Muscle layer of colon (tissue), 2 donors: Measurements from ENCODE around the gene GAPVD1.

Experiments
- H3K27ac ChIP-seq: one replicate; pipeline ENCODE4 v1.7.0; 2013; ENCODE audit warnings: low read depth, mild to moderate bottlenecking, low read length, moderate library complexity
- H3K27me3 ChIP-seq, 2 donors: one replicate each; pipeline ENCODE4 v1.7.0; 2013; ENCODE audit warnings: low read length in 2 of 2, mild to moderate bottlenecking in 2 of 2; ENCODE audit not compliant: insufficient read depth in 2 of 2, control insufficient read depth in 1 of 2
- H3K36me3 ChIP-seq: one replicate; pipeline ENCODE4 v1.7.0; 2013; ENCODE audit warnings: mild to moderate bottlenecking, low read length; ENCODE audit not compliant: insufficient read depth
- H3K4me1 ChIP-seq: one replicate; pipeline ENCODE4 v1.7.0; 2013; ENCODE audit warnings: mild to moderate bottlenecking, low read length; ENCODE audit not compliant: insufficient read depth
- H3K4me3 ChIP-seq, 2 donors: one replicate each; pipeline ENCODE4 v1.7.0; 2013; ENCODE audit warnings: low read length in 2 of 2, low read depth in 1 of 2, mild to moderate bottlenecking in 1 of 2, moderate library complexity in 1 of 2
- H3K9ac ChIP-seq: one replicate; pipeline ENCODE4 v1.7.0; 2013; ENCODE audit warnings: low read length
- H3K9me3 ChIP-seq: one replicate; pipeline ENCODE4 v1.7.0; 2013; ENCODE audit warnings: mild to moderate bottlenecking, low read length
- donor health status: abdominal sarcoma.
- donor health status: Adenocarcinoma of cecum.

GAPVD1 gene

GRCh38 chr9:125239631-125240597 lies 21.7 kb upstream of the GAPVD1 start:
- H3K4me3 ChIP-seq, result peak overlapping the region; percentile 88 to 98
- peak overlapping the region; percentile 47 for H3K9ac ChIP-seq
- peaks cover 54% of the 10 kb centered on the region for H3K4me1 ChIP-seq
- no peaks in the 10 kb centered on the region for H3K27me3 ChIP-seq
- peak overlapping the region; percentile 88 for H3K27ac ChIP-seq
- H3K9me3 ChIP-seq, result no peaks in the 10 kb centered on the region
- peaks cover 45% of the 10 kb centered on the region for H3K36me3 ChIP-seq

DNA sequence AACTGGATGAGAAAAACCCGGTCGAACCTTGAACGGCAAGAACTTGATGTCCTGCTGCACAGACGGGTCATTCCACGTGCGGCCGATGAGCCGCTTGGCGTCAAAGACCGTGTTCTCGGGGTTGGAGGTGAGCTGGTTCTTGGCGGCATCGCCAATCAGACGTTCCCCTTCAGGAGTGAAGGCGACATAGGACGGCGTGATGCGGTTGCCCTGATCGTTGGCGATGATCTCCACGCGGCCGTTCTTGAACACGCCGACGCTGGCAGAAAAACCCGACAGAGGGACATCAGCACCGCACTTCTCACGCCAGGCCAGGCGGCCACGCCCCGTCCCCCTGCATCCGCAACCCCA lies 21.0 kb upstream of the GAPVD1 start:
- peak overlapping the region; percentile 47 for H3K9ac ChIP-seq
- no peaks in the 10 kb centered on the region for H3K27me3 ChIP-seq
- H3K4me3 ChIP-seq, result peak overlapping the region; percentile 88 to 98
- no peaks in the 10 kb centered on the region for H3K9me3 ChIP-seq
- peaks cover 38% of the 10 kb centered on the region for H3K36me3 ChIP-seq
- H3K27ac ChIP-seq, result peak overlapping the region; percentile 88
- peaks cover 49% of the 10 kb centered on the region for H3K4me1 ChIP-seq

GRCh38 chr9:125241000-125241862 lies 20.4 kb upstream of the GAPVD1 start, which contains the start of gene HSPA5:
Gene HSPA5 (minus strand): TSS chr9:125241343. CDS start chr9:125241126, 217 bp downstream.
- no peaks in the 10 kb centered on the region for H3K9me3 ChIP-seq

DNA sequence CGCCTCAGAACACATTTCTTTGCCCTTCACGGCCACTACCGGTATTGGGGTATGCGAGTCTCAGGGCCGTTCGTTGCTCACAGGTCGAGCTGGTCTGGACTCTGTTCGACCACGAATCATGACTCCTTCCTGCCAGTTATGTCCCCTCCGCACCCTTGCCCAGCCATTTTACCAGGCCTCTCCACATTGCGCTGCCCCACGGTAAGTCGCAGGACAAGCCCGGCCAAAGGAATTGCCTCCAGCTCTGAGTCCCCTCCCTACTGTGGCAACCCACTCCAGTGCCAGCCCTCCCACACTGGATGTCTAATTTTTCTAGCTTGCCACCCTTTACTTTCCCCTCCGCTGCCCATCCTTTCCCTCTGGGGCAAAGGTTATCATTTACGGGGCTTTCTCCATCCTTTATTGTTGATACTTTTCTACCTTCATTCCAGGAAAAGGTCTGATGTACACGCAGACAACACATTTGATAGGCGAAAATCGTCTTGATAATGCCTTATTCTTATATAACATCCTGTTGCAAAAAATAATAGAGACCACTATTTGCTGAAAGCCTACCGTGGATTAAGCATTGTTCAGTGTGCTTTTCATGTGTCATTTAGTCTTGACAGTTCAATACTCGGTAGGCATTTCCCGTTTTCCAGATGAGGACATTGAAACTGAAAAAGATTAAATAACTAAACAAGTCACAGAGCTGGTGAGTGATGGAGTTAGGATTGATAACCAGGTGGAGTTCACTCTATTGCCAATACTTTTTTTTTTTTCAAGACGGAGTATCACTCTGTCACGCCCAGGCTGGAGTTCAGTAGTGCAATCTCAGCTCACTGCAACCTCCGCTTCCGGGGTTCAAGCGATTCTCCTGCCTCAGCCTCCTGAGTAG lies 19.5 kb upstream of the GAPVD1 start:
- Histone ChIP-seq H3K9me3 (no peaks in the 10 kb centered on the region), H3K4me1 (peaks cover 36% of the 10 kb centered on the region)

More at GRCh38 chr9:125241000-125241862, 20.4 kb upstream of the GAPVD1 start, which contains the start of gene HSPA5:
- H3K27me3 ChIP-seq, result no peaks in the 10 kb centered on the region
- H3K4me3 ChIP-seq, result peak within 1 kb of the TSS; percentile 88 to 98
- peak within 1 kb of the TSS; percentile 96 for H3K9ac ChIP-seq
- peak within 1 kb of the TSS; percentile 98 for H3K27ac ChIP-seq
- H3K4me1 ChIP-seq, result peaks cover 43% of the 10 kb centered on the region
- peaks cover 31% of the 10 kb centered on the region for H3K36me3 ChIP-seq

DNA sequence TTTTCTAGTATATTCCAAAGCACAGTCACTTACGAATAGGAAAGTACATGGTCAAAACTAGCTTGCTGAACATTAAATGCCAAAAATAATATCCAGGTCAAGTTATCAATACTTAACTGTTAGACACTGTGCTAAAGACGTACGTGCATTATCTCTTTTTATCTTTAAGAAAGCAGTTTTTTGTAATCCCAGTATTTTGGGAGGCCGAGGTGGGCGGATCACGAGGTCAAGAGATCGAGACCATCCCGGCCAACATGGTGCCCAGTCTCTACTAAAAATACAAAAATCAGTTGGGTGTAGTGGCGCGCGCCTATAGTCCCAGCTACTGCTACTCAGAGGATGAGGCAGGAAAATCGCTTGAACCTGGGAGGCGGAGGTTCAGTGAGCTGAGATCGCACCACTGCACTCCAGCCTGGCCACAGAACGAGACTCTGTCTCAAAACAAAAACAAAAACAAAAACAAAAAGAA lies 17.8 kb upstream of the GAPVD1 start:
- Histone ChIP-seq H3K4me1 (peaks cover 19% of the 10 kb centered on the region), H3K4me3 (no peak overlapping the region), H3K9me3 (no peaks in the 10 kb centered on the region), H3K9ac (no peak overlapping the region), H3K36me3 (peaks cover 7% of the 10 kb centered on the region), H3K27ac (no peak overlapping the region), H3K27me3 (no peaks in the 10 kb centered on the region)

More for the DNA sequence above, 19.5 kb upstream of the GAPVD1 start:
- peak overlapping the region; percentile 67 to 91 for H3K4me3 ChIP-seq
- no peaks in the 10 kb centered on the region for H3K27me3 ChIP-seq
- peak overlapping the region; percentile 96 for H3K9ac ChIP-seq
- H3K27ac ChIP-seq, result peak overlapping the region; percentile 98
- peaks cover 23% of the 10 kb centered on the region for H3K36me3 ChIP-seq

DNA sequence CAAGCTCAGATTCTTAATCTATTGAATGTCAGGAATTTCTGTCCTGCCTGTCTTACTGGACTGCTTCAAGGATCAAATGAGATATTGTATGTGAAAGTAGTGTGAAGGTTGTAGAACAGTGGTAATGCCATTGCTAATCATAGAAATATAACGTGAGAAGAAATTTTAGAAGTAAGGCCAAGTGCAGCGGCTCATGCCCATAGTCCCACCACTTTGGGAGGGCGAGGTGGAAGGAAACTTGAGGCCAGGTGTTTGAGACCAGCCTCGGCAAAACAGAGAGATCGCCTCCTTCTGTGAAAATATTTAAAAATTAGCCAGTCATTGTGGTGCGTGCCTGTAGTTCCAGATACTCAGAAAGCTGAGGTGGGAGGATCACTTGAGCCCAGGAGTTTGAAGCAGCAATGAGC lies 15.4 kb upstream of the GAPVD1 start:
- Histone ChIP-seq H3K4me3 (no peak overlapping the region), H3K9ac (no peak overlapping the region), H3K9me3 (no peaks in the 10 kb centered on the region), H3K4me1 (peaks cover 8% of the 10 kb centered on the region), H3K27ac (no peak overlapping the region), H3K36me3 (no peaks in the 10 kb centered on the region), H3K27me3 (no peaks in the 10 kb centered on the region)

GRCh38 chr9:125254231-125254630 lies 7.4 kb upstream of the GAPVD1 start:
- Histone ChIP-seq H3K9ac (no peak overlapping the region), H3K4me1 (no peaks in the 10 kb centered on the region), H3K27me3 (peaks cover 0 to 3% of the 10 kb centered on the region in 2 donors), H3K27ac (no peak overlapping the region), H3K9me3 (no peaks in the 10 kb centered on the region), H3K36me3 (no peaks in the 10 kb centered on the region), H3K4me3 (no peak overlapping the region)

DNA sequence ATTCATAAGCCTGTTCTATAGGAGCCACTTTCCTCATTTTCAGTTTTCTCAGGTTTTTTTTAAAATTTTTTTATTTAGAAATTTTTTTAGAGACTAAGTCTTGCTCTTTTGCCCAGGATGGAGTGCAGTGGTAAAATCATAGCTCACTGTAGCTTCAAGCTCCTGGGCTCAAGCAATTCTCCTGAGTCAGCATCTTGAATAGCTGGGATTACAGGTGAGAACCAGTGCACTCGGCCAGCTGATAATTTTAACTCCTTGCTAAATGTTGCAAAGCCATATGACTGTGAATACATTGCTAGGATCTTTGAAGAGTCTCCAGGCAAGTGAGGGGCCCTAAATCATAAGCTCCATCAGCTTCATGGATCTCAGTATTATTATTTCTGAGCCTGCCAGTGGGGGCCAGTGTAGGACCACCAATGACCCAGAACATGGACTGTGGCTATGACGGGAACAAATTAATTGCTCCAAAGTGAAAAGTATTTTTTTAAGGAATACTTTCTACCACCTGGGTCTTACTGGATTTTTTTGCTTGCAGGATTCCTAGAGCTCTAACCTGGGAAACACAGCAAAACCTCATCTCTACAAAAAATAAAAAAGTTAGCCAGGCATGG lies 5.7 kb upstream of the GAPVD1 start:
- Histone ChIP-seq H3K4me3 (no peak overlapping the region), H3K36me3 (no peaks in the 10 kb centered on the region), H3K9ac (no peak overlapping the region), H3K27ac (no peak overlapping the region), H3K4me1 (no peaks in the 10 kb centered on the region), H3K9me3 (no peaks in the 10 kb centered on the region), H3K27me3 (peaks cover 0 to 3% of the 10 kb centered on the region in 2 donors)

GRCh38 chr9:125258160-125258785 lies 3.4 kb upstream of the GAPVD1 start:
- no peak overlapping the region for H3K27ac ChIP-seq
- H3K9me3 ChIP-seq, result no peaks in the 10 kb centered on the region
- no peak overlapping the region for H3K9ac ChIP-seq

More at GRCh38 chr9:125258160-125258785, 3.4 kb upstream of the GAPVD1 start:
- Histone ChIP-seq H3K4me1 (no peaks in the 10 kb centered on the region), H3K36me3 (no peaks in the 10 kb centered on the region), H3K27me3 (peaks cover 0 to 3% of the 10 kb centered on the region in 2 donors), H3K4me3 (no peak overlapping the region)
